Measurements from ENCODE around the gene KCNK3.

Gene KCNK3

DNA sequence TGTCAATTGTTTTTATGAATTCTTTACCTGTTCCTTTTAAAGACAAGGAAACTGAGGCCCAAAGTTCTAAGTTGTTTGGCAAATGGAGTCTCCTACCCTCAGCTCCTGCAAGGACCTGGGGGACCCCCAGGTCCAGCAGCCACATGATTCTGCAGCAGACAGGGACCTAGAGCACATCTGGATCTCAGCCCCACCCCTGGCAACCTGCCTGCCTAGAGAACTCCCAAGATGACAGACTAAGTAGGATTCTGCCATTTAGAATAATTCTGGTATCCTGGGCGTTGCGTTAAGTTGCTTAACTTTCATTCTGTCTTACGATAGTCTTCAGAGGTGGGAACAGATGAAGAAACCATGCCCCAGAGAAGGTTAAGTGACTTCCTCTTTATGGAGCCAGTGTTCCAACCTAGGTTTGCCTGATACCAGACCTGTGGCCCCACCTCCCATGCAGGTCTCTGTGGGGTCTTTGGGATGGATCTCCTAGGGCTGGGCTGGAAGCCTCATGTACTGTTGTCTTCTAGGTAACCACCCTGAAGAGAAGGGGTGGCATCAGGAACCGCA is 87.8 kb downstream of the KCNK3 start:
- TF ChIP-seq, protein P1, sequence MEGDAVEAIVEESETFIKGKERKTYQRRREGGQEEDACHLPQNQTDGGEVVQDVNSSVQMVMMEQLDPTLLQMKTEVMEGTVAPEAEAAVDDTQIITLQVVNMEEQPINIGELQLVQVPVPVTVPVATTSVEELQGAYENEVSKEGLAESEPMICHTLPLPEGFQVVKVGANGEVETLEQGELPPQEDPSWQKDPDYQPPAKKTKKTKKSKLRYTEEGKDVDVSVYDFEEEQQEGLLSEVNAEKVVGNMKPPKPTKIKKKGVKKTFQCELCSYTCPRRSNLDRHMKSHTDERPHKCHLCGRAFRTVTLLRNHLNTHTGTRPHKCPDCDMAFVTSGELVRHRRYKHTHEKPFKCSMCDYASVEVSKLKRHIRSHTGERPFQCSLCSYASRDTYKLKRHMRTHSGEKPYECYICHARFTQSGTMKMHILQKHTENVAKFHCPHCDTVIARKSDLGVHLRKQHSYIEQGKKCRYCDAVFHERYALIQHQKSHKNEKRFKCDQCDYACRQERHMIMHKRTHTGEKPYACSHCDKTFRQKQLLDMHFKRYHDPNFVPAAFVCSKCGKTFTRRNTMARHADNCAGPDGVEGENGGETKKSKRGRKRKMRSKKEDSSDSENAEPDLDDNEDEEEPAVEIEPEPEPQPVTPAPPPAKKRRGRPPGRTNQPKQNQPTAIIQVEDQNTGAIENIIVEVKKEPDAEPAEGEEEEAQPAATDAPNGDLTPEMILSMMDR (IDR thresholded peaks at IDR 0.05; ENCODE audit: insufficient read depth, low read length, poor library complexity, severe bottlenecking): no peak
- peaks cover 32% of the 10 kb centered on the region for H3K36me3 ChIP-seq (ENCODE audit: control insufficient read depth, insufficient read depth, low read length)
- no peak overlapping the region for H3K4me3 ChIP-seq (replicated peaks; ENCODE audit: low read depth, low read length)
- no peak for DNase-seq (ENCODE audit: extremely low read depth, insufficient read length)
- H3K27me3 ChIP-seq (replicated peaks; ENCODE audit: control insufficient read depth, insufficient read depth, low read length): no peaks in the 10 kb centered on the region

All from GM06990 (cell line).